ENCODE measurements around the gene ADCY7. TPM values are rescaled to one million over a fixed set of nuclear protein-coding genes. Genes with fewer than 3 reads are reported as not detected.

ADCY7 gene
- total RNA-seq, 2 donors from 2014 or later: 135 to 186 TPM

DNA sequence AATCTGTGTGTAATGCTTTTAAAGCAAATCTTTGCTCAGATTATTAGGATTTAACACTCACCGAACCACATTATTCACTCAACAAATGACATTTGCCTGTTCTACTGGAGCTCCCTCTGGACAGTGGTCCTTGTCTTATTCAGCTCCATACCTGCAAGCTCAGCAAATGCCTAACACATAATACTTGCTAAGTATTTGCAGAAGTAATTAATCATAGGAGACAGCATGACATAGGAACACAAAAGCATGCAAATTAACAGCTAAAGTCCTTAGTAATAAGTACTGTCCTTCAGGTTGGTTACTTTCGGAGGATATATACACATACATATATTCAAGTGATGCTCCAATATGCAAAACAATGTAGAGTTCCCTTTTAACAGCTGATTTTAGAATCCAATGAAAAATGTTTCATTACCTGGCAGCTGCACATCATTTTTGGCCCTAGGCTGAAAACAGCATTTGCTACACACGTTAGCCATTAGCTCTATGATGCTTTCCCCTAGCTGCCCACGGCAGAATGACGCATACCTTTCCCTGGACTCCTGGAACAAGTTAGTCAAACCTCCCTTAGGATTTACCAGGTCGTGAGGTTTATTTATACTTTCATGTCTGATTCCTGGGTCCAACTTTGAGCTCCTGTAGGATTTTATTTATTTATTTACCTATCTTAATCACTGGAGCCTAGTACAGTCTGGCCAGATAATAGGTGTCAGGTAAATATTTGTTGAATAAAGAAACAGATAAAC is 93.9 kb downstream of the ADCY7 start:
- no peak for DNase-seq (ENCODE audit: low spot score)
- Mint-ChIP-seq H3K27ac (peak overlapping the region; percentile 31 to 66), H3K4me3 (no peak overlapping the region), H3K9me3 (no peaks in the 10 kb centered on the region), H3K36me3 (peaks cover 20% of the 10 kb centered on the region), H3K27me3 (no peaks in the 10 kb centered on the region), H3K4me1 (ENCODE audit: low read depth in 2 of 2) (peaks cover 28 to 36% of the 10 kb centered on the region in 2 donors)
- ATAC-seq: no peak

DNA sequence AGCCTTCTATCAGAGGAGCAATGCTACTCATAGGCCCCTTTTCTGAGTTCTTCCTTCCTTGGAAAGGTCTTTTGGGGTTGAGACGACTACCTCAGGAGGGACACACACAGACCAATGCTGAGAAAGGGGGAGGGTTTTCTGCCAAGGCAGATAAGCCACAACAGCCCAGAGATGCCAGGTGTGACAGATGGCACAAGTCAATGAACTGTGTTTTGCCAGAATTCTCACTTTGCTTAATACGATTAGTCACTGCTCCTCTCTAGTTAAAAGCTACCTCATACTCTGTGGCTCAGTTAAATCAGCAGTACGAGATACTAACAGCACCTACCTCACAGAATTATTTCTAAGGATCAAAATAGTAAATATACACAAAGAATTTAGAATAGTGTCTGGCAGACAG is 94.4 kb downstream of the ADCY7 start:
- H3K4me1 Mint-ChIP-seq (ENCODE audit: low read depth in 2 of 2): peaks cover 30 to 42% of the 10 kb centered on the region in 2 donors
- no peak overlapping the region for H3K4me3 Mint-ChIP-seq
- no peaks in the 10 kb centered on the region for H3K9me3 Mint-ChIP-seq
- DNase-seq (ENCODE audit: low spot score) (no peak), ATAC-seq (no peak)
- H3K36me3 Mint-ChIP-seq: peaks cover 24% of the 10 kb centered on the region
- no peaks in the 10 kb centered on the region for H3K27me3 Mint-ChIP-seq
- no peak overlapping the region for H3K27ac Mint-ChIP-seq

DNA sequence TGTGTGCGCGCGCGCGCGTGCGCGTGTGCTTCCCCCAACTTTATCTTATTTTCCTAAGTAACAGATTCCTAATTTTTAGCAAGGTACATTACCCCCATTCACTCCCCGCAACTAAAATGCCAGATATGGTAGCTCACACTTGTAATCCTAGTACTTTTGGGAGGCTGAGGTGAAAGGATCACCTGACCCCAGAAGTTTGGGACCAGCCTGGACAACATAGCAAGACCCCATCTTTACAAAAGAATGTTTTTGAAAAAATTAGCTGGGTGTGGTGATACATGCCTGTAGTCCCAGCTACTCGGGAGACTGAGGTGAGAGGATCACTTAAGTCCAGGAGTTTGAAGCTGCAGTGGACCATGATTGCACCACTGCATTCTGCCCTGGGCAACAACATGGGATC is 97.3 kb downstream of the ADCY7 start:
- Mint-ChIP-seq H3K9me3 (no peaks in the 10 kb centered on the region), H3K4me3 (no peak overlapping the region), H3K27me3 (no peaks in the 10 kb centered on the region), H3K27ac (no peak overlapping the region), H3K36me3 (peaks cover 38% of the 10 kb centered on the region), H3K4me1 (ENCODE audit: low read depth in 2 of 2) (peaks cover 45 to 64% of the 10 kb centered on the region in 2 donors)
- ATAC-seq (no peak), DNase-seq (ENCODE audit: low spot score) (no peak)

DNA sequence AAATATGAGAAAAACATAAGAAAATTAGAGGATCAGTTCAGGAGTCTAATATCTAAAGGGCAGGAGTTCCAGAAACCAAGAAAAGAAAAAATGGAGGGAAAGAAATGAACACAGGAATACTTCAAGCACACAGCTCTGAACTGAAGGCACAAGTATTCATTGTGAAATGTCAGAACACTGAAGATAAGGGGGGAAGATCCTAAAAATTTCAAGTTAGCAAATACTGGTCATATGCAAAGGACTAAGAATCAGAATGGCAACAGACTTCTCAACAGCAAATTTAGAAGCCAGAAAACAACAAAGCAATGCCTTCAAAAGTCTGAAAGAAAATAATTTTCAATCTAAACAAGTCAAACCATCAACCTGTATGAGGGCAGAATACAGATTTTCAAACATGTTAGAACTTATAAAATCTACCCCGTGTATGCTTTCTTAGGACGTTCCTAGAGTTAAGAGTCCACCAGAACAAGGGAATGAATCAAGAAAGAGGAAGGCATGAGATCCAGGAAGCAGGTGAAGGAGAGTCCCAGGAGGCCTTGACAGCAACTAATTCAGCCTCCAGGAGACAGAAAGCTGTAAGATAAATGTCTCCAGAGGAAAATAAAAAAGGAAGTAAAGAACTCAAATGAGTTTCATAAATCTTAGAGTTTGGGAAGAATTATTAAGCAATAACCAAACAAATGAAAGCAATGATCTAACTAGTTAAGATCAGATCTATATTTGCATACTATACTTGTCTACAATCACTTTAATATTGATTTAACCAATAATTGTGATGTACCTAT is 99.6 kb downstream of the ADCY7 start:
- Mint-ChIP-seq H3K27me3 (no peaks in the 10 kb centered on the region), H3K9me3 (no peaks in the 10 kb centered on the region), H3K36me3 (peaks cover 38% of the 10 kb centered on the region), H3K27ac (peak overlapping the region; percentile 30 to 55), H3K4me3 (peak overlapping the region; percentile 59), H3K4me1 (ENCODE audit: low read depth in 2 of 2) (peaks cover 45 to 68% of the 10 kb centered on the region in 2 donors)
- no peak for ATAC-seq
- no peak for DNase-seq (ENCODE audit: low spot score)

Other genes with a start within 250 kb of the ADCY7 start
- gene CNEP1R1, start 241.3 kb upstream of the ADCY7 start, total RNA-seq: 10 to 100 TPM; 22.1 to 26.6 TPM
- gene HEATR3, start 200.6 kb upstream of the ADCY7 start, total RNA-seq: 10 to 100 TPM; 25.4 to 46.6 TPM
- gene TENT4B, start 113.2 kb upstream of the ADCY7 start, total RNA-seq: 10 to 100 TPM; 13.1 to 17.5 TPM
- gene BRD7, start 102.4 kb downstream of the ADCY7 start, total RNA-seq: 10 to 100 TPM; 64.1 to 91.4 TPM

Measured in natural killer cell treated with Interleukin-12 subunit alpha and Interleukin-12 subunit beta and Interleukin-15 and Interleukin-18, amount 100 ng/mL, for 72 hours (primary cell).